ENCODE data around the gene TMEM92. TPM values are rescaled to one million over a fixed set of nuclear protein-coding genes. Genes with fewer than 3 reads are reported as not detected.

The TMEM92 gene
- total and polyA plus RNA-seq, 5 donors from 2014 or later, result not detected

- H3K4me3 ChIP-seq (ENCODE audit: low read depth, low read length), result no peak overlapping the region
- no peak overlapping the region for H3K4me3 Mint-ChIP-seq
Measured at GRCh38 chr17:50241431-50241830, 32.8 kb upstream of the TMEM92 start.

GRCh38 chr17:50244771-50245170 lies 29.5 kb upstream of the TMEM92 start:
- Mint-ChIP-seq H3K36me3 (no peaks in the 10 kb centered on the region), H3K4me1 (no peaks in the 10 kb centered on the region), H3K9me3 (peaks cover 0 to 15% (median 10%) of the 10 kb centered on the region in 7 donors), H3K27me3 (peaks cover 25% of the 10 kb centered on the region), H3K4me3 (no peak overlapping the region), H3K27ac (no peak overlapping the region)
- Histone ChIP-seq H3K27me3 (ENCODE audit: control insufficient read depth, insufficient read depth, low read length) (peaks cover 10% of the 10 kb centered on the region), H3K36me3 (ENCODE audit: control insufficient read depth, insufficient read depth, low read length) (no peaks in the 10 kb centered on the region), H3K4me3 (ENCODE audit: low read depth, low read length) (no peak overlapping the region), H3K27ac (ENCODE audit: insufficient read depth, low read length, poor library complexity, severe bottlenecking) (no peak overlapping the region), H3K9me3 (ENCODE audit: control insufficient read depth in 2 of 2, low read length in 2 of 2) (peaks cover 5 to 15% of the 10 kb centered on the region in 2 experiments), H3K4me1 (ENCODE audit: control insufficient read depth, insufficient read depth, low read length, poor library complexity, severe bottlenecking) (no peaks in the 10 kb centered on the region)
- no peak for DNase-seq
- no peak for ATAC-seq (ENCODE audit: low read depth in 2 of 2)

More at GRCh38 chr17:50241431-50241830, 32.8 kb upstream of the TMEM92 start:
- no peak overlapping the region for H3K27ac Mint-ChIP-seq
- Histone ChIP-seq H3K27me3 (ENCODE audit: control insufficient read depth, insufficient read depth, low read length) (peaks cover 13% of the 10 kb centered on the region), H3K4me1 (ENCODE audit: control insufficient read depth, insufficient read depth, low read length, poor library complexity, severe bottlenecking) (no peaks in the 10 kb centered on the region), H3K36me3 (ENCODE audit: control insufficient read depth, insufficient read depth, low read length) (no peaks in the 10 kb centered on the region), H3K27ac (ENCODE audit: insufficient read depth, low read length, poor library complexity, severe bottlenecking) (no peak overlapping the region), H3K9me3 (ENCODE audit: control insufficient read depth in 2 of 2, low read length in 2 of 2) (no peaks in the 10 kb centered on the region)
- H3K4me1 Mint-ChIP-seq, result no peaks in the 10 kb centered on the region
- H3K27me3 Mint-ChIP-seq, result peaks cover 33% of the 10 kb centered on the region
- DNase-seq (no peak), ATAC-seq (ENCODE audit: low read depth in 2 of 2) (no peak)
- H3K9me3 Mint-ChIP-seq, result no peaks in the 10 kb centered on the region
- H3K36me3 Mint-ChIP-seq, result no peaks in the 10 kb centered on the region

GRCh38 chr17:50248255-50248654 lies 26.0 kb upstream of the TMEM92 start:
- Mint-ChIP-seq H3K27me3 (peaks cover 35% of the 10 kb centered on the region), H3K36me3 (no peaks in the 10 kb centered on the region), H3K4me3 (no peak overlapping the region), H3K9me3 (peaks cover 1 to 19% (median 11%) of the 10 kb centered on the region in 7 donors), H3K4me1 (no peaks in the 10 kb centered on the region), H3K27ac (no peak overlapping the region)
- Histone ChIP-seq H3K36me3 (ENCODE audit: control insufficient read depth, insufficient read depth, low read length) (no peaks in the 10 kb centered on the region), H3K27me3 (ENCODE audit: control insufficient read depth, insufficient read depth, low read length) (peaks cover 5% of the 10 kb centered on the region), H3K4me3 (ENCODE audit: low read depth, low read length) (no peak overlapping the region), H3K9me3 (ENCODE audit: control insufficient read depth in 2 of 2, low read length in 2 of 2) (peaks cover 5 to 17% of the 10 kb centered on the region in 2 experiments), H3K4me1 (ENCODE audit: control insufficient read depth, insufficient read depth, low read length, poor library complexity, severe bottlenecking) (no peaks in the 10 kb centered on the region), H3K27ac (ENCODE audit: insufficient read depth, low read length, poor library complexity, severe bottlenecking) (no peak overlapping the region)
- no peak for ATAC-seq (ENCODE audit: low read depth in 2 of 2)
- no peak for DNase-seq

- H3K4me1 Mint-ChIP-seq, result no peaks in the 10 kb centered on the region
- no peak overlapping the region for H3K27ac Mint-ChIP-seq
- DNase-seq (no peak), ATAC-seq (ENCODE audit: low read depth in 2 of 2) (no peak)
- no peak overlapping the region for H3K4me3 Mint-ChIP-seq
- Histone ChIP-seq H3K4me3 (ENCODE audit: low read depth, low read length) (no peak overlapping the region), H3K27ac (ENCODE audit: insufficient read depth, low read length, poor library complexity, severe bottlenecking) (no peak overlapping the region), H3K4me1 (ENCODE audit: control insufficient read depth, insufficient read depth, low read length, poor library complexity, severe bottlenecking) (no peaks in the 10 kb centered on the region), H3K36me3 (ENCODE audit: control insufficient read depth, insufficient read depth, low read length) (no peaks in the 10 kb centered on the region), H3K27me3 (ENCODE audit: control insufficient read depth, insufficient read depth, low read length) (peaks cover 5% of the 10 kb centered on the region), H3K9me3 (ENCODE audit: control insufficient read depth in 2 of 2, low read length in 2 of 2) (peaks cover 5 to 14% of the 10 kb centered on the region in 2 experiments)
- peaks cover 1 to 19% (median 10%) of the 10 kb centered on the region in 7 donors for H3K9me3 Mint-ChIP-seq
- H3K36me3 Mint-ChIP-seq, result no peaks in the 10 kb centered on the region
- H3K27me3 Mint-ChIP-seq, result peaks cover 26% of the 10 kb centered on the region
Measured at GRCh38 chr17:50252781-50253180, 21.5 kb upstream of the TMEM92 start.

- Mint-ChIP-seq H3K27me3 (peaks cover 26% of the 10 kb centered on the region), H3K4me1 (no peaks in the 10 kb centered on the region), H3K9me3 (peaks cover 0 to 6% (median 0%) of the 10 kb centered on the region in 7 donors), H3K4me3 (peak overlapping the region in 1 of 4 donors; percentile 2), H3K36me3 (no peaks in the 10 kb centered on the region), H3K27ac (no peak overlapping the region)
- DNase-seq (no peak), ATAC-seq (ENCODE audit: low read depth in 2 of 2) (no peak)
- H3K27me3 ChIP-seq (ENCODE audit: control insufficient read depth, insufficient read depth, low read length), result no peaks in the 10 kb centered on the region
- no peaks in the 10 kb centered on the region for H3K36me3 ChIP-seq (ENCODE audit: control insufficient read depth, insufficient read depth, low read length)
- no peaks in the 10 kb centered on the region for H3K9me3 ChIP-seq (ENCODE audit: control insufficient read depth in 2 of 2, low read length in 2 of 2)
- no peak overlapping the region for H3K27ac ChIP-seq (ENCODE audit: insufficient read depth, low read length, poor library complexity, severe bottlenecking)
- no peak overlapping the region for H3K4me3 ChIP-seq (ENCODE audit: low read depth, low read length)
- H3K4me1 ChIP-seq (ENCODE audit: control insufficient read depth, insufficient read depth, low read length, poor library complexity, severe bottlenecking), result no peaks in the 10 kb centered on the region
Measured at GRCh38 chr17:50255766-50256635, 18.3 kb upstream of the TMEM92 start.

- H3K27ac ChIP-seq (ENCODE audit: insufficient read depth, low read length, poor library complexity, severe bottlenecking), result no peak overlapping the region
- Mint-ChIP-seq H3K9me3 (no peaks in the 10 kb centered on the region), H3K27ac (no peak overlapping the region), H3K4me1 (no peaks in the 10 kb centered on the region), H3K27me3 (peaks cover 23% of the 10 kb centered on the region), H3K36me3 (no peaks in the 10 kb centered on the region), H3K4me3 (no peak overlapping the region)
- DNase-seq (no peak), ATAC-seq (ENCODE audit: low read depth in 2 of 2) (no peak)
- H3K9me3 ChIP-seq (ENCODE audit: control insufficient read depth in 2 of 2, low read length in 2 of 2), result no peaks in the 10 kb centered on the region
- H3K27me3 ChIP-seq (ENCODE audit: control insufficient read depth, insufficient read depth, low read length), result no peaks in the 10 kb centered on the region
- H3K4me1 ChIP-seq (ENCODE audit: control insufficient read depth, insufficient read depth, low read length, poor library complexity, severe bottlenecking), result no peaks in the 10 kb centered on the region
- H3K4me3 ChIP-seq (ENCODE audit: low read depth, low read length), result no peak overlapping the region
- H3K36me3 ChIP-seq (ENCODE audit: control insufficient read depth, insufficient read depth, low read length), result no peaks in the 10 kb centered on the region
Measured at GRCh38 chr17:50256826-50257618, 17.2 kb upstream of the TMEM92 start.

- H3K4me3 Mint-ChIP-seq, result no peak overlapping the region
- ATAC-seq (ENCODE audit: low read depth in 2 of 2), result no peak
Measured at GRCh38 chr17:50257676-50258224, 16.5 kb upstream of the TMEM92 start.

More at GRCh38 chr17:50257676-50258224, 16.5 kb upstream of the TMEM92 start:
- H3K9me3 ChIP-seq (ENCODE audit: control insufficient read depth in 2 of 2, low read length in 2 of 2), result no peaks in the 10 kb centered on the region
- H3K4me1 ChIP-seq (ENCODE audit: control insufficient read depth, insufficient read depth, low read length, poor library complexity, severe bottlenecking), result no peaks in the 10 kb centered on the region
- H3K27me3 ChIP-seq (ENCODE audit: control insufficient read depth, insufficient read depth, low read length), result no peaks in the 10 kb centered on the region
- Mint-ChIP-seq H3K4me1 (no peaks in the 10 kb centered on the region), H3K27me3 (peaks cover 23% of the 10 kb centered on the region), H3K36me3 (no peaks in the 10 kb centered on the region), H3K9me3 (no peaks in the 10 kb centered on the region), H3K27ac (no peak overlapping the region)
- no peaks in the 10 kb centered on the region for H3K36me3 ChIP-seq (ENCODE audit: control insufficient read depth, insufficient read depth, low read length)
- H3K27ac ChIP-seq (ENCODE audit: insufficient read depth, low read length, poor library complexity, severe bottlenecking), result no peak overlapping the region
- no peak overlapping the region for H3K4me3 ChIP-seq (ENCODE audit: low read depth, low read length)
- no peak for DNase-seq
